Neural progenitor cell (in vitro differentiated cells): ENCODE results near the gene XPNPEP3. TPM values are rescaled to one million over a fixed set of nuclear protein-coding genes. Genes with fewer than 3 reads are reported as not detected.

Source experiments
- DNase-seq: peaks from one replicate; pipeline ENCODE4 v3.0.0-alpha.2; 2016; ENCODE audit warnings: low spot score
- H2AFZ ChIP-seq: fragments of 200-600 bp; sonication (generic); replicated peaks from 2 replicates; pipeline ENCODE4 v1.6.1; 2016; ENCODE audit warnings: antibody characterized with exemption
- H3F3A ChIP-seq: fragments of 200-600 bp; sonication (generic); 2 replicates; pipeline ENCODE4 v1.6.1; 2016; ENCODE audit warnings: antibody characterized with exemption, low read depth
- H3K27ac ChIP-seq: fragments of 200-600 bp; sonication (generic); 2 replicates; pipeline ENCODE4 v1.5.1; 2016; ENCODE audit warnings: mild to moderate bottlenecking
- H3K27me3 ChIP-seq: fragments of 200-600 bp; sonication (generic); 2 replicates; pipeline ENCODE4 v1.6.1; 2016; ENCODE audit warnings: mild to moderate bottlenecking, moderate library complexity
- H3K36me3 ChIP-seq: fragments of 200-600 bp; sonication (generic); 2 replicates; pipeline ENCODE4 v1.5.1; 2016
- H3K4me1 ChIP-seq: fragments of 200-600 bp; sonication (generic); 2 replicates; pipeline ENCODE4 v1.6.1; 2016; ENCODE audit warnings: mixed run types
- H3K4me2 ChIP-seq: fragments of 200-600 bp; sonication (generic); 2 replicates; pipeline ENCODE4 v1.6.1; 2016
- H3K4me3 ChIP-seq: fragments of 200-600 bp; sonication (generic); 2 replicates; pipeline ENCODE4 v1.5.1; 2016
- H3K79me2 ChIP-seq: fragments of 200-600 bp; sonication (generic); 2 replicates; pipeline ENCODE4 v1.6.1; 2016; ENCODE audit warnings: low read depth
- H3K9ac ChIP-seq: fragments of 200-600 bp; sonication (generic); 2 replicates; pipeline ENCODE4 v1.6.1; 2016
- H3K9me3 ChIP-seq: fragments of 200-600 bp; sonication (generic); 2 replicates; pipeline ENCODE4 v1.5.1; 2016; ENCODE audit warnings: low read depth
- H4K20me1 ChIP-seq: fragments of 200-600 bp; sonication (generic); 2 replicates; pipeline ENCODE4 v1.6.1; 2016; ENCODE audit warnings: low read depth
- H3K27ac Mint-ChIP-seq: 3 replicates; pipeline ENCODE4 v1.8.0; 2021; ENCODE audit warnings: mixed read lengths
- H3K27me3 Mint-ChIP-seq: 2 replicates; pipeline ENCODE4 v1.8.0; 2022; ENCODE audit warnings: low read depth, mild to moderate bottlenecking, inconsistent platforms, moderate library complexity, mixed read lengths; ENCODE audit not compliant: insufficient read depth
- H3K36me3 Mint-ChIP-seq: 3 replicates; pipeline ENCODE4 v1.8.0; 2021; ENCODE audit warnings: mixed read lengths
- H3K4me1 Mint-ChIP-seq: 3 replicates; pipeline ENCODE4 v1.8.0; 2021; ENCODE audit warnings: mixed read lengths
- H3K4me3 Mint-ChIP-seq: 3 replicates; pipeline ENCODE4 v1.8.0; 2021; ENCODE audit warnings: mild to moderate bottlenecking, moderate library complexity, mixed read lengths
- H3K9me3 Mint-ChIP-seq: 3 replicates; pipeline ENCODE4 v1.8.0; 2020; ENCODE audit warnings: mixed read lengths
- EZH2 ChIP-seq: fragments of 200-600 bp; sonication (generic); IDR thresholded peaks from 2 replicates; pipeline ENCODE4 v1.6.1; 2017; ENCODE audit warnings: antibody characterized with exemption, mild to moderate bottlenecking, moderate library complexity
- EZH2phosphoT487 ChIP-seq: fragments of 200-600 bp; sonication (generic); IDR thresholded peaks from 2 replicates; pipeline ENCODE4 v1.6.1; 2017; ENCODE audit warnings: antibody characterized with exemption
- total RNA-seq: library from RNA; depleted of rRNA; stranded (reverse); fragments of >200 nt; gene quantifications from 2 replicates; pipeline ENCODE4 v1.2.3, GENCODE V29; 2015; ENCODE audit warnings: low replicate concordance
- TF ChIP-seq, protein P1 (sequence below): fragments of 200-600 bp; sonication (generic); IDR thresholded peaks from 2 replicates; pipeline ENCODE4 v1.5.1; 2017; ENCODE audit warnings: antibody characterized with exemption, mild to moderate bottlenecking

Gene XPNPEP3
- total RNA-seq, 1 donor from 2014 or later: 21.4 TPM

- H2AFZ ChIP-seq: no peak overlapping the region
- H3K9me3 Mint-ChIP-seq: no peaks in the 10 kb centered on the region
- H3K79me2 ChIP-seq: peaks cover 100% of the 10 kb centered on the region
- no peak overlapping the region for H3K4me2 ChIP-seq
- H3K36me3 Mint-ChIP-seq: peaks cover 26% of the 10 kb centered on the region
- no peak overlapping the region for H3K27ac Mint-ChIP-seq
- no peak for TF ChIP-seq EZH2phosphoT487
- TF ChIP-seq, protein P1, sequence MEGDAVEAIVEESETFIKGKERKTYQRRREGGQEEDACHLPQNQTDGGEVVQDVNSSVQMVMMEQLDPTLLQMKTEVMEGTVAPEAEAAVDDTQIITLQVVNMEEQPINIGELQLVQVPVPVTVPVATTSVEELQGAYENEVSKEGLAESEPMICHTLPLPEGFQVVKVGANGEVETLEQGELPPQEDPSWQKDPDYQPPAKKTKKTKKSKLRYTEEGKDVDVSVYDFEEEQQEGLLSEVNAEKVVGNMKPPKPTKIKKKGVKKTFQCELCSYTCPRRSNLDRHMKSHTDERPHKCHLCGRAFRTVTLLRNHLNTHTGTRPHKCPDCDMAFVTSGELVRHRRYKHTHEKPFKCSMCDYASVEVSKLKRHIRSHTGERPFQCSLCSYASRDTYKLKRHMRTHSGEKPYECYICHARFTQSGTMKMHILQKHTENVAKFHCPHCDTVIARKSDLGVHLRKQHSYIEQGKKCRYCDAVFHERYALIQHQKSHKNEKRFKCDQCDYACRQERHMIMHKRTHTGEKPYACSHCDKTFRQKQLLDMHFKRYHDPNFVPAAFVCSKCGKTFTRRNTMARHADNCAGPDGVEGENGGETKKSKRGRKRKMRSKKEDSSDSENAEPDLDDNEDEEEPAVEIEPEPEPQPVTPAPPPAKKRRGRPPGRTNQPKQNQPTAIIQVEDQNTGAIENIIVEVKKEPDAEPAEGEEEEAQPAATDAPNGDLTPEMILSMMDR: no peak
- no peak for TF ChIP-seq EZH2
- no peaks in the 10 kb centered on the region for H3K4me1 ChIP-seq
- H3K36me3 ChIP-seq: peaks cover 2% of the 10 kb centered on the region
- peaks cover 5% of the 10 kb centered on the region for H3K4me1 Mint-ChIP-seq
- no peak overlapping the region for H3K4me3 Mint-ChIP-seq
- DNase-seq: no peak
- peaks cover 25% of the 10 kb centered on the region for H4K20me1 ChIP-seq
- no peak overlapping the region for H3K9ac ChIP-seq
- no peak overlapping the region for H3K27ac ChIP-seq
- H3K9me3 ChIP-seq: no peaks in the 10 kb centered on the region
- H3K27me3 Mint-ChIP-seq: no peaks in the 10 kb centered on the region
- H3K27me3 ChIP-seq: no peaks in the 10 kb centered on the region
- no peak overlapping the region for H3K4me3 ChIP-seq
- H3F3A ChIP-seq: peaks cover 5% of the 10 kb centered on the region
These were observed 101.4 kb downstream of the XPNPEP3 start for GRCh38 chr22:40958299-40958698.

DNA sequence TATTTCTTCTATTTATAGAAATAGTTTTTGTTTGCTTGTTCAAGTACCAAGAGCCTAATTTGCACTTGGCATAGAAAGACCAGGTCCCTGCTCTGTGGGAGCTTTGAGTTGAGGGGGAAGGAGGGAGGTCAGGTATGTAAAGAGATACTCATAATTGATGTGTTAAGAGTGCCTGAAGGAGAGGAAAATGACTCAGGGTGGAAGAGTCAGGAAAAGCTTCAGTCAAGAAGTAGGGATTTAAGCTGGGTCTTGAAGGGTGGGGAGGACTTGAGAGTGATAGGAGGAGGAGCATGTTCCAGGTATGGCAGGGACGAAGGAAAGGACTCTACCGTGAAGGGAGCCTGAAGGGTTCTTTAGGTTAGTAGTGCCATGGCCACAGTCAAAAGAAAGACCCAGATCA is 103.2 kb downstream of the XPNPEP3 start:
- Mint-ChIP-seq H3K4me3 (no peak overlapping the region), H3K4me1 (no peaks in the 10 kb centered on the region), H3K27ac (no peak overlapping the region), H3K9me3 (no peaks in the 10 kb centered on the region), H3K36me3 (peaks cover 28% of the 10 kb centered on the region), H3K27me3 (no peaks in the 10 kb centered on the region)
- DNase-seq: no peak
- Histone ChIP-seq H3K4me2 (no peak overlapping the region), H3F3A (peaks cover 5% of the 10 kb centered on the region), H3K4me3 (no peak overlapping the region), H2AFZ (no peak overlapping the region), H4K20me1 (peaks cover 25% of the 10 kb centered on the region), H3K27me3 (no peaks in the 10 kb centered on the region), H3K4me1 (no peaks in the 10 kb centered on the region), H3K9me3 (no peaks in the 10 kb centered on the region), H3K27ac (no peak overlapping the region), H3K36me3 (peaks cover 2% of the 10 kb centered on the region), H3K79me2 (peaks cover 97% of the 10 kb centered on the region), H3K9ac (no peak overlapping the region)
- TF ChIP-seq, protein P1: no peak
- TF ChIP-seq EZH2phosphoT487: no peak

GRCh38 chr22:40965936-40966725 is 109.2 kb downstream of the XPNPEP3 start:
- Histone ChIP-seq H3K79me2 (peaks cover 40% of the 10 kb centered on the region), H3K36me3 (no peaks in the 10 kb centered on the region), H3K4me1 (no peaks in the 10 kb centered on the region), H4K20me1 (peaks cover 10% of the 10 kb centered on the region), H3K27ac (no peak overlapping the region), H3K4me3 (no peak overlapping the region), H3K9ac (no peak overlapping the region), H3K9me3 (no peaks in the 10 kb centered on the region), H3K4me2 (no peak overlapping the region), H3K27me3 (no peaks in the 10 kb centered on the region), H3F3A (peaks cover 4% of the 10 kb centered on the region), H2AFZ (no peak overlapping the region)
- Mint-ChIP-seq H3K9me3 (no peaks in the 10 kb centered on the region), H3K4me1 (no peaks in the 10 kb centered on the region), H3K27ac (no peak overlapping the region), H3K36me3 (peaks cover 30% of the 10 kb centered on the region), H3K4me3 (no peak overlapping the region), H3K27me3 (no peaks in the 10 kb centered on the region)
- no peak for DNase-seq
- no peak for TF ChIP-seq EZH2
- no peak for TF ChIP-seq EZH2phosphoT487
- TF ChIP-seq, protein P1: no peak
